ENCODE results near the gene CKAP5. TPM values are rescaled to one million over a fixed set of nuclear protein-coding genes. Genes with fewer than 3 reads are reported as not detected.

CKAP5 gene
- total RNA-seq, 1 donor from 2014 or later, result 169 TPM

- Mint-ChIP-seq H3K4me1 (ENCODE audit: unreplicated experiment) (peaks cover 3% of the 10 kb centered on the region), H3K36me3 (peaks cover 4% of the 10 kb centered on the region), H3K27me3 (no peaks in the 10 kb centered on the region), H3K9me3 (no peaks in the 10 kb centered on the region), H3K27ac (no peak overlapping the region), H3K4me3 (no peak overlapping the region)
- no peak for TF ChIP-seq CTCF (conservative IDR thresholded peaks at IDR 0.05)
- no peak for DNase-seq (ENCODE audit: extremely low spot score, unreplicated experiment)
Observed at GRCh38 chr11:46892109-46892508, 46.0 kb upstream of the CKAP5 start.

GRCh38 chr11:46890665-46891064 is 44.6 kb upstream of the CKAP5 start:
- Mint-ChIP-seq H3K9me3 (no peaks in the 10 kb centered on the region), H3K27me3 (no peaks in the 10 kb centered on the region), H3K27ac (no peak overlapping the region), H3K4me1 (ENCODE audit: unreplicated experiment) (peaks cover 3% of the 10 kb centered on the region), H3K36me3 (peaks cover 9% of the 10 kb centered on the region), H3K4me3 (no peak overlapping the region)
- TF ChIP-seq CTCF (conservative IDR thresholded peaks at IDR 0.05), result no peak
- no peak for DNase-seq (ENCODE audit: extremely low spot score, unreplicated experiment)

DNA sequence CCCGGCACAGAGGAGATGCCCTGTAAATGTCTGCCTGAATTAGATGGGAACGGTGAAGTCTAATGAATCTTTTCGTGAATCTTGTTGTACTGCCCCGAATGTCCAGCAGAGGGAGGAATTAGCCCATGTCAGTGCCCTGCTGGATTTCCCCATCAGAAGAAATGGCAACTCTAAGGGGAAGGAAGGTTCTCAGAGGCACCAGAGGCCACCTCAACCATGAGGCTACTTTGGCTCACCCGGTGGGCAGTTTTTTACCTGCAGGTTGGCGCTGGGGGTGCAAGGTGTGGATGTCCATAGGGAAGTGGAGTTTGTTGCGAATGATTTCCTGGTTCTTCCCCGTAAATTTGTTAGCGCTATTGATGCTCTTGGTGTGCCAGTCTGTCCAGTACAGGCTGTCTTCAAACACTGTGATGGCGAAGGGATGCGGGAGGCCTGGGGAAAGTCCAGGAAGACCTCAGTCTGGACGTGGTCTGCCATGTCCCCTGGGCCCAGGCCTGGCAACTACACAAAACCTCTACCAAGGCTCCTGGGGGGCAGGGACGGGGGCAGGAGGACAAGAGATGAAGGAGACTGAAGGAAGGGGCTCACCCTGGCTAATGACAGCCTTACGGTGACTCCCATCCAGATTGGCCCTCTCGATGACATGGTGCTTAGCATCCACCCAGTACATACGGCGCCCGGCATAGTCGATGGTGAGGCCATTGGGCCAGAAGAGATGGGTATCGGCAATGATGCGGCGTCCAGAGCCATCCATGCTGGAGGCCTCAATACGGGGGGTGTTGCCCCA is 43.8 kb upstream of the CKAP5 start:
- peaks cover 3% of the 10 kb centered on the region for H3K4me1 Mint-ChIP-seq (ENCODE audit: unreplicated experiment)

GRCh38 chr11:46889251-46889650 is 43.2 kb upstream of the CKAP5 start:
- DNase-seq (ENCODE audit: extremely low spot score, unreplicated experiment), result no peak
- H3K27me3 Mint-ChIP-seq, result no peaks in the 10 kb centered on the region
- H3K36me3 Mint-ChIP-seq, result peaks cover 9% of the 10 kb centered on the region
- TF ChIP-seq CTCF (conservative IDR thresholded peaks at IDR 0.05), result no peak
- no peaks in the 10 kb centered on the region for H3K9me3 Mint-ChIP-seq
- no peak overlapping the region for H3K27ac Mint-ChIP-seq
- no peak overlapping the region for H3K4me3 Mint-ChIP-seq
- peaks cover 3% of the 10 kb centered on the region for H3K4me1 Mint-ChIP-seq (ENCODE audit: unreplicated experiment)

More for the DNA sequence above, 43.8 kb upstream of the CKAP5 start:
- no peaks in the 10 kb centered on the region for H3K9me3 Mint-ChIP-seq
- no peak overlapping the region for H3K27ac Mint-ChIP-seq
- H3K36me3 Mint-ChIP-seq, result peaks cover 9% of the 10 kb centered on the region
- peak; percentile 89 for TF ChIP-seq CTCF (conservative IDR thresholded peaks at IDR 0.05)
- H3K4me3 Mint-ChIP-seq, result no peak overlapping the region
- no peaks in the 10 kb centered on the region for H3K27me3 Mint-ChIP-seq
- DNase-seq (ENCODE audit: extremely low spot score, unreplicated experiment), result no peak

DNA sequence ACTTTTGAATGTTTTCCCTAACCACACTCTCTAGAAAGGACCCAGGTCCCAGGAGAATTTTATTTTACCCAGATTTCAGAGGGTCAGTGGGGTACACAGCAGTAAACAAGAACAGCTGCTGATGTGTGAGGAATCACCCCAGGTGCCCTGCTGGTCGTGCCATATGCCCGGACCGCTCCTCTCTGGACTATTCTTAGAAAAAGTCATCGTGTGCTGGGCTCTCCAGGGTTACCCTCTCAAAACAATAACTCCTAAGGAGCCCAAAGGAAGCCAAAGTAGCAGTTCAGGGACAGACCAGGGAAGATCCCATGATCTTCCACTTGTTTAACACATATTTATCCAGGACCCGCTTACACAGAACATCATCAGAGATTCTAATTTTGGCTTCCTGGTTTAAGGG is 42.6 kb upstream of the CKAP5 start:
- no peaks in the 10 kb centered on the region for H3K9me3 Mint-ChIP-seq
- H3K27ac Mint-ChIP-seq, result no peak overlapping the region
- no peak for DNase-seq (ENCODE audit: extremely low spot score, unreplicated experiment)
- no peak overlapping the region for H3K4me3 Mint-ChIP-seq
- no peak for TF ChIP-seq CTCF (conservative IDR thresholded peaks at IDR 0.05)
- H3K36me3 Mint-ChIP-seq, result peaks cover 13% of the 10 kb centered on the region
- H3K27me3 Mint-ChIP-seq, result no peaks in the 10 kb centered on the region
- H3K4me1 Mint-ChIP-seq (ENCODE audit: unreplicated experiment), result peaks cover 3% of the 10 kb centered on the region
